Fibroblast of lung (primary cell): ENCODE data around the gene PTEN.

Experiments
- CTCF ChIP-seq, 2 donors: IDR thresholded peaks in 1 of 2; conservative IDR thresholded peaks in 1 of 2; 1 replicate in 1 of 2; 2 replicates in 1 of 2; pipeline ENCODE4 v1.5.1; 2011 to 2012; ENCODE audit warnings: low read length in 2 of 2, control low read depth in 1 of 2, inconsistent platforms in 1 of 2, low read depth in 1 of 2, mild to moderate bottlenecking in 1 of 2
- EZH2 ChIP-seq: IDR thresholded peaks from 2 replicates; pipeline ENCODE4 v1.5.1; 2012; ENCODE audit warnings: low read length, control low read depth, mild to moderate bottlenecking; ENCODE audit errors: missing control alignments

- no peak for TF ChIP-seq CTCF (conservative IDR thresholded peaks at IDR 0.05 in 1 of 2, IDR thresholded peaks at IDR 0.05 in 1 of 2; ENCODE audit: low read depth in 1 of 2, low read length in 2 of 2)
- TF ChIP-seq EZH2 = no peak
Observed at GRCh38 chr10:87991946-87992345, 128.5 kb downstream of the PTEN start.
